ENCODE results near the gene WDR64.

DNA sequence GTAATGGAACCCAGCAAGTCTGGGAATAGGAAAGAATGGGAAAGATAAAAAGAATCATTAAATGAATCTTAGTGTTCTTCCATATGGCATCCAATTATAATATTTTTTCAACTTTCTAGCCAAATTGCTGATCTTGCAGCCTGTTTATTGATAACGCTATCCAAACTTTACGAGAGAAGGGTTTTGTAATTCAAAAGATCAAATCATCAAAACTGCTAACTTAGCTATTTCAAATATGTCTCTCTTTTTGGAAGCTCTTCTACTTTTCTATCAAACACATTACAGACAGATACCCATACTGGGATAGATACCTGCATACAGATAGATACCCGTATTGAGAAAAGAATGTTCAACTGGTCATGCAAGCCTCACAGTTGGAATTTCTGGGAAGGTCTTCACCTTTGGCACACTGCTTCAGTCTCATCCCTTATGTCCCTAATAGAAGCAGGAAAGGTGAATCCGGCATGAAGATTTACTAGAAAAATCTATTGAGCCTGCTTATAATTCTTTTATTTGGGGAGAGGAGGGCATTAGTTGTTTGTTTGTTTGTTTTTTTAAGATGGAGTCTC lies 120.9 kb downstream of the WDR64 start:
- TF ChIP-seq, protein P1, sequence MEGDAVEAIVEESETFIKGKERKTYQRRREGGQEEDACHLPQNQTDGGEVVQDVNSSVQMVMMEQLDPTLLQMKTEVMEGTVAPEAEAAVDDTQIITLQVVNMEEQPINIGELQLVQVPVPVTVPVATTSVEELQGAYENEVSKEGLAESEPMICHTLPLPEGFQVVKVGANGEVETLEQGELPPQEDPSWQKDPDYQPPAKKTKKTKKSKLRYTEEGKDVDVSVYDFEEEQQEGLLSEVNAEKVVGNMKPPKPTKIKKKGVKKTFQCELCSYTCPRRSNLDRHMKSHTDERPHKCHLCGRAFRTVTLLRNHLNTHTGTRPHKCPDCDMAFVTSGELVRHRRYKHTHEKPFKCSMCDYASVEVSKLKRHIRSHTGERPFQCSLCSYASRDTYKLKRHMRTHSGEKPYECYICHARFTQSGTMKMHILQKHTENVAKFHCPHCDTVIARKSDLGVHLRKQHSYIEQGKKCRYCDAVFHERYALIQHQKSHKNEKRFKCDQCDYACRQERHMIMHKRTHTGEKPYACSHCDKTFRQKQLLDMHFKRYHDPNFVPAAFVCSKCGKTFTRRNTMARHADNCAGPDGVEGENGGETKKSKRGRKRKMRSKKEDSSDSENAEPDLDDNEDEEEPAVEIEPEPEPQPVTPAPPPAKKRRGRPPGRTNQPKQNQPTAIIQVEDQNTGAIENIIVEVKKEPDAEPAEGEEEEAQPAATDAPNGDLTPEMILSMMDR (IDR thresholded peaks at IDR 0.05): no peak
- TF ChIP-seq POLR2A (IDR thresholded peaks at IDR 0.05): no peak

All from sigmoid colon (tissue), 3 donors.